ENCODE data around the gene EXOC6B.
A peak's percentile ranks its signal among the peaks of the same experiment; 100 is the strongest.

Gene EXOC6B

DNA sequence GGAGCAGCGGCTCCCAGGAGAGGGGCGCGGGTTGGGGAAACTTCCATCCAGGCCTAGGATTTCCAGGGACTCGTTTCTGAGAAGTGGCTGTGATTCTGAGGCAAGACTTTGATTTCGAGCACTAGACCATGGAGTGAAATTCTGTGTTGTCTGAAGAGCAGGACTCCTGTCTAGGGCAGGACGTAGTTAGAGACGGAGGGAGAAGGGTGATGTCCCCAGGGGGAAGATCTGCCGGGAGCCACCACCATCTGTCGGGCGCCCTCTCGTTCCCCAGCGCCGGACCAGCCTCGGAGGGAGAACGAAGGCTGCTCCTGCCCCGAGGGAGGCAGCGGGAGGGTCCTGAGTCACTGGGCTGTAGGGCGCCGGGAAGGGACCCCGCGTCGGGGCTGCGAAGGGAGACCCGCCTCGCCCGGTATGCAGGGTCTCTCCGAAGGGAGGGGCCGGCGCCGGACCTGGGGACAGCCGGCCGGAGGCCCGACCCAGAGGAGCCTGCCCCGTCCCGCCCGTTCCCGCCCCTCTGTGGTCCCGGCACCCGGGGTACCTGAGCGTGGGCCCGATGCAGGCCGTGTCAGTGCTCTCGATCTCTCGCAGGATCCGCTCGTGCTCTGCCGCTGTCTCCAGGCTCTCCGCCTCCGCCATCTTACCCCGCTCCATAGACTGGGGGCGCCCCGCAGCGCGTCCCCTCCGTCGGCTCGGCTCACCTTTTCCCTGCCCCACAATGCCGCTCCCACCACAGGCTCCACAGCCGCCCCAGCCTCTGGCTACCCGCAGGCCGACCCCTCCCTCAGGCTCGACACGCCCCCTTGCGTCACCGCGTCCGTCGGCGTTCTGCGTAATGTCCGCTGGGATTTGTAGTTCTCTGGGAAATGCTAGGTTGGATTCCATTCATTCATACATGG is at the start of gene EXOC6B:
Gene EXOC6B (minus strand): TSS at position 777 of the 899 bp plus-strand sequence.
- peak; percentile 80 to 84 for DNase-seq (ENCODE audit: low read depth in 2 of 2)

GRCh38 chr2:72871880-72872279 is 46.0 kb upstream of the EXOC6B start:
- no peak for DNase-seq (ENCODE audit: low read depth in 2 of 2)

- DNase-seq (ENCODE audit: low read depth in 2 of 2) = no peak
Observed at GRCh38 chr2:72871060-72871459, 45.2 kb upstream of the EXOC6B start.

- peak in 1 of 2 donors; percentile 26 for DNase-seq (ENCODE audit: low read depth in 2 of 2)
Observed at GRCh38 chr2:72864500-72864899, 38.7 kb upstream of the EXOC6B start.

- DNase-seq (ENCODE audit: low read depth in 2 of 2) = no peak
Observed at GRCh38 chr2:72863046-72863445, 37.2 kb upstream of the EXOC6B start.

GRCh38 chr2:72862239-72862988 is 36.6 kb upstream of the EXOC6B start:
- peak; percentile 83 to 86 for DNase-seq (ENCODE audit: low read depth in 2 of 2)

DNA sequence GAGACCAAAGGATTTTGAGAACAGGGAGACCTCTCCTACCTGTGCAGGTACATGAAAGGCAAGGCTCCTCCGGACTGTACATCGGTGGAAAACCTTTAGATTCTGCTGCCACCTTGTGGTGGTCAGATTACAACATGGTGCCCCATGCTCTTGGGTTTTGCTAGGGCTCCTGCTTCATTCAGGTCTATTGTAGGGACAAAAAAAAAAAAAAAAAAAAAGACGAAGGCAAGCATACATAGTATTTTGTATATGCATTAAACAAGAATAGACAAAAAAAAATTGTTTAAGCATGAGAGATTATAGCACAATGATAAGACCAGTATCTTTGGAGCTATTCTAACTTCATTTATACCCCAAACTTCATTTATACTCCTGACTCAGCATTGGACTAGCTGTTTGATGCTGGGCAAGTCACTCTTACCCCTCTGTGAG is 34.0 kb upstream of the EXOC6B start:
- peak; percentile 33 to 47 for DNase-seq (ENCODE audit: low read depth in 2 of 2)

DNA sequence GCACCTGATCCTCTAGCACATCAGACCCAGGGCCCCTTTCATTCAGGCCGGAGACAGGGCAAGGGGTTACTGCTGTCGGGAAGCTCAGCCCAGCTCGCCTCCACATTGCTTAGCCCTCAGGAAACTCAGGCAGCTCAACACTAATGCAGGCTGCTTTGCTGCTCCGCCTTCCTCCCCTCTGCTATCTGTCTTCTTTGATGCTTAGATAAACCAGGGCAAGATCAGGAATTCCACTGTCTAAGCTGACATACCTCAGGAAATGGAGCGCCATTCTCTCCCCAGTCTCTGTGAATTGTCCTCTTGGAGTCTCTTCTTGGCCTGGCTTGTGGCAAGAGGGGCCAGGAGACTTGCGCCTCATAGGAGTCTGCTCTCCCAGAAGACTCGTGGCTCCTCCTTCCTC is 25.5 kb upstream of the EXOC6B start:
- DNase-seq (ENCODE audit: low read depth in 2 of 2) = no peak

DNA sequence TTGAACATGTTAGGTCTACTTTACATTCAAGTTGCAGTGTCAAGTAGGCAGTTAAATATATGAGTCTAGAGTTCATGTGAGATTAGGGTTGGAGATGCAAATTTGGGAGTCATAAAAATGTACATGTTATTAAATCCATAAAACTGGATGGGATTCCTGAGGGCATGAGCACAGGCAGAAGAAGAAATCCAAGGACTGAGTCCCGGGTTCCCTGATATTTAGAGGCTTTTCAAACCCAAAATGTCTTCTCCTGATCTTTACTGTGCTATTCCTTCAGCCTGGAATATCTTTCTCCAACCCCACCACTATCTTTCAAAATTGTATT is 23.3 kb upstream of the EXOC6B start:
- DNase-seq (ENCODE audit: low read depth in 2 of 2) = no peak

DNA sequence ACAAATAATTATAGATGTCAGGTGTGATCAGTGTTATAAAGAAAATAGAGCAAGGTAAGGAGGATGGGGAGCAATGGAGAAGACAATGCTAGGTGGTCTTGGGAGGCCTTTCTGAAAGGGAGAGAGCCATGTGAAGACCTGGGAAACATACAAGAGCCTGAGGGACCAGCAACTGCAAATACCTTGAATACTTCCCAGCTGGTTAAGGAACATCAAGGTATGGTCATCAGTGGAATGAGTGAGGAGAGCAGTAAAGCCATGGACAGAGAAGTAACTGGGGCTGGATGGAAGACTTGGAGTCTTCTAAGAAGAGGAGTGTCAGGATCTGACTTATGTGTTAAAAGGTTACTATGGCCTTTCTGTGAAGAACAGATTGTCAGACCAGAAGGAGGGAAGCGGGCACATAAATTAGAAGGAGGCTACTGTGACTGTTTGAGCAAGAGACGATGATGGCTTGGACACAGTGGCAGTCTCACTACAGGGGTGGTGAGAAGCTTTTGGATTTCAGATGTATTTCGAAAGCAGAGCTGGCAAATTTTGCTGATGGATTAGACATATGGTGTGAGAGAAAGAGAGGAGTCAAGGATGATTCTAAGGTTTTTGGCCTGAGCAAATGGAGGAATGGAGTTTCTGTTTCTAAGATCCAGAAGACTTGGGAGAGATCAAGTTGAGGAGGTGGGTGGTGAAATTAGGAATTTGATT is 22.8 kb upstream of the EXOC6B start:
- DNase-seq (ENCODE audit: low read depth in 2 of 2) = no peak

DNA sequence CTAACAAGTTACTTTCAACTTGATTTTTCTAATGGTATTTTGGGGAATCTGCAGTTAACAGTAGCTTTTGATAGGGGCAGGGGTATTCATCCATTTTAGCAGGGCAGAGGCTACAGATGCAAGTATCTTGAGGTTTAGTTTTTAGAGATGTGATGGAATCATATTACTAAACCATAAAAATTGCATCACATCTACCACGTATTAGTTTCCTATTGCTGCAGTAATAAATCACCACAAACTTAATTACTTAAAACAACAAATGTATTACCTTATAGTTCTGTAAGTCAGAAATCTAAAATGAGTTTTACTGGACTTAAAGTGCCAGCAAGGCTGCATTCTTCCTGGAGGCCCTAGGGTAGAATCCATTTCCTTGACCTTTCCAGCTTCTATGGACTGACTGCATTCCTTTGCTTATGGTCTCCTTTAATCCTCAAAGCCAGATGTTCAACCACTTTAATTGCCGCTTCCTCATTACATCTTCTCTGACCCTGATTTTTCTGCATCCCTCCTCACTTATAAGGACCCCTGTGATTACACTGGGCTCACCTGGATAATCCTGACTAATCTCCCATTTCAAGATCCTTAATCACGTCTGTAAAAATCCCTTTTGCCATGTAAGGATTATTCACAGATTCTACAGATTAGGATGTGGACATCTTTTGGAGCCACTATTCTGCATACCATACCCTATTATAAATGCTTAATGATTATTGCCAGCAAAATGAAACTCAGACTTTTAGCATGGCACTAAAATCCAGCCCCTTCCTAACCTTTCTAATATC is 21.9 kb upstream of the EXOC6B start:
- DNase-seq (ENCODE audit: low read depth in 2 of 2) = no peak

GRCh38 chr2:72846171-72847095 is 20.6 kb upstream of the EXOC6B start:
- DNase-seq (ENCODE audit: low read depth in 2 of 2) = no peak

- DNase-seq (ENCODE audit: low read depth in 2 of 2) = no peak
Observed at GRCh38 chr2:72843301-72843700, 17.5 kb upstream of the EXOC6B start.

GRCh38 chr2:72841462-72842125 is 15.8 kb upstream of the EXOC6B start:
- no peak for DNase-seq (ENCODE audit: low read depth in 2 of 2)

DNA sequence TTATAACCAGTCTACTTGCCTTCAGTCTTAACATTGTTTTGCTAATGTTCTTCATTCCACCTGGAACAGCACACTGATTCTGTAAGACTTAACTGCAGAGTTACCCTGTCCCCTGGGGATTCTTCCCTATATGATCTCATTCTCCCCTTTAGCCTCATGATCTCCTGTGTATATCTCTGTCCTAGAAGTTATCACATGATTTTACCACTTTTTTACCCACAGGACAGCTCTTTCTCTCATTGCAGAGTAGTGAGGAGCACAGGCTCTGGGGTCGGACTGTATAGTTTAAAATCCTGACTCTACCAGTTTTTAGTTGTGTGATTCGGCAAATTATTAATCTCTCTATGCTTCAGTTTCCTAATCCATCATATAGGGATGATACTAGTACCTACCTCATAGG is 14.2 kb upstream of the EXOC6B start:
- no peak for DNase-seq (ENCODE audit: low read depth in 2 of 2)

GRCh38 chr2:72837171-72837570 is 11.3 kb upstream of the EXOC6B start:
- no peak for DNase-seq (ENCODE audit: low read depth in 2 of 2)

DNA sequence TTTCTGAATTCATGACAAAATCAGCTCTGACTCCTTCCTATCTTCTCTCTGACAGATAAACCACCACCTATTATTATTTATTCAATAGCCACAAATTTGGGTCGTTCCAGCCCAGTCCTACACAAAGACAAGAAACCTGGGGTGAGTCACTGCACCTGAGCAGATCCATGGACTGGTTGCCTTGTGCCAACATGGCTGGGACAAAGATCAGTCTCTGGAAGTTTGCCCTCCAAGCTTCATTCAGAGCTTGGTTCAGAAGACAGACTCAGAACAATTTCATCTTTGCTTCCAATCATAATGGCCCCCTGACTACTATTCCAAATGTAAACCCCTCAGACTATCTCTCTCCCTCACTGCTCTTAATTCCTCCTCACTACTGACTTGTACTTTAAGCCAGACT is 9.6 kb upstream of the EXOC6B start:
- DNase-seq (ENCODE audit: low read depth in 2 of 2) = no peak

DNA sequence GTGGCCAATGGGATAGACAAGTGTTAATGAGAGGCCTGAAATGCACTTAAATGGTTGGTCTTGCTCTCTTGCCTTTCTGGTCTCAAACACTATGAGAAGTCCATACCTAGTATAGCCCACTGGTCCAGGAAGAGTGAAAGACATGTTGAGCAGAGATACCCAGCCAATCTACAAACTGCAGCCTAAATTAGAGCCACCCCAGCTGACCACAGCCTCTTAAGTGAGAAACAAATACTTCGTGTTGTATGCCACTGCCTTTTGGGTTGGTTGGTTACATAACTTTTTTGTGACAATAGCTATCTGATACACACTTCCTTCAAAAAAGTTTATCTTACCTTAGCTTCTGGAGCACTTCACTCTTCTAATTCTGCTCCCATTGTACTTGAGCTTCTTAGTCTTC is 8.8 kb upstream of the EXOC6B start:
- no peak for DNase-seq (ENCODE audit: low read depth in 2 of 2)

DNA sequence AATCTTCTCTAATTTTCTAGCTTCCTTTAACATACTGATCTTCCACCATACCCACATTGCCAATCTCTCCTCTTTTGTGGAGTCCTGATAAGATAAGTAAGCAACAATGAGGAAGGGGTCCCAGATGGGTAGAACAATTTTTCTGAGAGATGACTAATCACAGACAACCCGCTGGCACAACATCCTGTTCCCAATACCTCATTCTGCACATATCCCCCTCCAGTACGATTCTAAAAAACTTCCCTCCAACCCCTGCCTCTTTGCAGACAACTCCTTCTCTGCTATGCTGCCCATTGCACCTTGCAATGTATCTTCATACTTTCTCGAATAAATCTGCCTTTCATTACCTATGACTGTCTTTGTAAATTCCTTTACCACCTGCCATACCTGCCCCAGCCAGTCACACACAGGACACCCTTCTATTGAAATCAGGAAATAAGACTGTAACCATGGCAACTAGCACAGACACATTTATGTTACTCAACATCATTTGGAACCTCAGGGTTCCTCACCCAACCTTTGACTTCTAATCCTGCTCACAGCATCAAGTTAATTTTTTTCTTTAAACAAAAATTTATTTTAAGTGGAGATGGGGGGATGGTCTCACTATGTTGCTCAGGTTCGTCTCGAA is 7.4 kb upstream of the EXOC6B start:
- DNase-seq (ENCODE audit: low read depth in 2 of 2) = no peak

DNA sequence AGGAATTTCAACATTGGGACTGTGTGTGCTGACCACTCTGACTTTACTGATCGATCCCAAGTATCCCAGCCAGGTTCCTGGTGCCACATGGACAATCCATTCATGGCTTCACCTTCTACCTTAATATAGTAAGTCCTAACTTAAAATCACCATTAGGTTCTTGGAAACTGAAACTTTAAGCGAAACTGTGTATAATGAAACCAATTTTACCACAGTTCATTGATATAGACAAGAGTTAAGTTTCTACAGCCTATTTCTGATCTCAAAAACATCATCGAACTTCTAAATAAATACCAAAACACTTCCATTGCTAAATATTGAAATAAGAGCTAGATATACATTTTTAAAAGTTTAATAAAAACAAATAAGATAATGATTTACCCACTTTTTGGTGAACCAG is 4.4 kb upstream of the EXOC6B start:
- no peak for DNase-seq (ENCODE audit: low read depth in 2 of 2)
